H9 (cell line): ENCODE results near the gene RSPO3. TPM values are rescaled to one million over a fixed set of nuclear protein-coding genes. Genes with fewer than 3 reads are reported as not detected.

Experiments used
- DNase-seq: peaks from one replicate; pipeline ENCODE4 v3.0.0-alpha.2; 2017
- H2AFZ ChIP-seq: one replicate; pipeline ENCODE4 v1.6.1; 2013; ENCODE audit warnings: mild to moderate bottlenecking, low read length, control low read depth, moderate library complexity
- H2AK5ac ChIP-seq: 2 replicates; pipeline ENCODE4 v1.6.1; 2013; ENCODE audit warnings: low read length, control low read depth, mixed read lengths; ENCODE audit not compliant: insufficient read length
- H2BK120ac ChIP-seq: one replicate; pipeline ENCODE4 v1.6.1; 2013; ENCODE audit warnings: low read depth, mild to moderate bottlenecking, low read length, control low read depth, inconsistent platforms; ENCODE audit not compliant: poor library complexity, severe bottlenecking
- H2BK12ac ChIP-seq: 2 replicates; pipeline ENCODE4 v1.6.1; 2013; ENCODE audit warnings: low read length, control low read depth, mixed read lengths, low read depth; ENCODE audit not compliant: insufficient read length
- H2BK15ac ChIP-seq: 2 replicates; pipeline ENCODE4 v1.6.1; 2013; ENCODE audit warnings: low read depth, low read length, control low read depth
- H2BK20ac ChIP-seq: one replicate; pipeline ENCODE4 v1.6.1; 2013; ENCODE audit warnings: low read depth, mild to moderate bottlenecking, low read length, control low read depth, inconsistent platforms; ENCODE audit not compliant: poor library complexity, severe bottlenecking
- H2BK5ac ChIP-seq: 2 replicates; pipeline ENCODE4 v1.6.1; 2013; ENCODE audit warnings: low read length, control low read depth, mixed read lengths; ENCODE audit not compliant: insufficient read length
- H3K14ac ChIP-seq: 2 replicates; pipeline ENCODE4 v1.6.1; 2013; ENCODE audit warnings: low read length, control low read depth; ENCODE audit not compliant: insufficient read depth
- H3K18ac ChIP-seq: 2 replicates; pipeline ENCODE4 v1.6.1; 2013; ENCODE audit warnings: low read depth, mild to moderate bottlenecking, mixed read lengths, low read length, control low read depth; ENCODE audit not compliant: insufficient read length
- H3K23ac ChIP-seq: 2 replicates; pipeline ENCODE4 v1.6.1; 2013; ENCODE audit warnings: low read length, control low read depth, mixed read lengths, low read depth; ENCODE audit not compliant: insufficient read length
- H3K23me2 ChIP-seq: 2 replicates; pipeline ENCODE4 v1.6.1; 2013; ENCODE audit warnings: low read depth, mild to moderate bottlenecking, mixed read lengths, low read length, control low read depth; ENCODE audit not compliant: insufficient read length, poor library complexity, severe bottlenecking
- H3K27ac ChIP-seq: 2 replicates; pipeline ENCODE4 v1.5.1; 2013; ENCODE audit warnings: low read length, control low read depth, mixed read lengths, low read depth; ENCODE audit not compliant: insufficient read length
- H3K27me3 ChIP-seq: 2 replicates; pipeline ENCODE4 v1.6.1; 2013; ENCODE audit warnings: low read length, control low read depth, inconsistent platforms; ENCODE audit not compliant: insufficient read depth
- H3K4ac ChIP-seq: 2 replicates; pipeline ENCODE4 v1.6.1; 2013; ENCODE audit warnings: low read depth, mild to moderate bottlenecking, control low read depth, inconsistent platforms, low read length, moderate library complexity
- H3K4me1 ChIP-seq: 2 replicates; pipeline ENCODE4 v1.6.1; 2013; ENCODE audit warnings: low read length, control low read depth, inconsistent platforms; ENCODE audit not compliant: insufficient read depth
- H3K4me2 ChIP-seq: 2 replicates; pipeline ENCODE4 v1.6.1; 2013; ENCODE audit warnings: low read length, control low read depth, mixed read lengths; ENCODE audit not compliant: insufficient read length, insufficient read depth
- H3K56ac ChIP-seq: 2 replicates; pipeline ENCODE4 v1.6.1; 2013; ENCODE audit warnings: low read depth, mild to moderate bottlenecking, mixed read lengths, low read length, control low read depth; ENCODE audit not compliant: insufficient read length
- H3K79me1 ChIP-seq: 2 replicates; pipeline ENCODE4 v1.6.1; 2013; ENCODE audit warnings: low read depth, mild to moderate bottlenecking, moderate library complexity, low read length, control low read depth, inconsistent platforms; ENCODE audit not compliant: insufficient read depth, poor library complexity, severe bottlenecking
- H3K79me2 ChIP-seq: 2 replicates; pipeline ENCODE4 v1.6.1; 2013; ENCODE audit warnings: low read length, control low read depth, inconsistent platforms; ENCODE audit not compliant: insufficient read depth
- H3K9ac ChIP-seq: 2 replicates; pipeline ENCODE4 v1.6.1; 2013; ENCODE audit warnings: low read length, control low read depth, mixed read lengths; ENCODE audit not compliant: insufficient read length; ENCODE audit errors: extremely low read depth
- H3K9me3 ChIP-seq: one replicate; pipeline ENCODE4 v1.6.1; 2013; ENCODE audit warnings: low read depth, low read length, inconsistent platforms; ENCODE audit not compliant: control insufficient read depth
- H3T11ph ChIP-seq: one replicate; pipeline ENCODE4 v1.6.1; 2013; ENCODE audit warnings: mild to moderate bottlenecking, low read length, control low read depth, inconsistent platforms
- H4K20me1 ChIP-seq: one replicate; pipeline ENCODE4 v1.6.1; 2013; ENCODE audit not compliant: control insufficient read depth, insufficient read length, insufficient read depth
- H4K5ac ChIP-seq: 2 replicates; pipeline ENCODE4 v1.6.1; 2013; ENCODE audit warnings: low read depth, mild to moderate bottlenecking, mixed read lengths, low read length, control low read depth; ENCODE audit not compliant: insufficient read length
- H4K8ac ChIP-seq: replicated peaks from 2 replicates; pipeline ENCODE4 v1.6.1; 2013; ENCODE audit warnings: low read length, control low read depth, mixed read lengths, low read depth; ENCODE audit not compliant: insufficient read length
- H4K91ac ChIP-seq: 2 replicates; pipeline ENCODE4 v1.6.1; 2013; ENCODE audit warnings: low read depth, mild to moderate bottlenecking, moderate library complexity, mixed read lengths, low read length, control low read depth; ENCODE audit not compliant: insufficient read length
- H3K27ac Mint-ChIP-seq, 3 experiments: 2 replicates in 2 of 3; 3 replicates in 1 of 3; pipeline ENCODE4 v1.8.0; 2020 to 2021; ENCODE audit warnings: mixed read lengths in 3 of 3, mild to moderate bottlenecking in 1 of 3, moderate library complexity in 1 of 3
- H3K27me3 Mint-ChIP-seq: 2 replicates; pipeline ENCODE4 v1.8.0; 2021; ENCODE audit warnings: low read depth, mild to moderate bottlenecking, moderate library complexity, mixed read lengths
- H3K36me3 Mint-ChIP-seq, 3 experiments: 2 replicates in 2 of 3; 3 replicates in 1 of 3; pipeline ENCODE4 v1.8.0; 2020 to 2021; ENCODE audit warnings: low read depth in 3 of 3, mixed read lengths in 3 of 3; ENCODE audit not compliant: insufficient read depth in 1 of 3
- H3K4me1 Mint-ChIP-seq, 2 experiments: 2 replicates each; pipeline ENCODE4 v1.8.0; 2020; ENCODE audit warnings: mixed read lengths in 2 of 2
- H3K4me3 Mint-ChIP-seq, 2 experiments: 2 replicates in 1 of 2; 3 replicates in 1 of 2; pipeline ENCODE4 v1.8.0; 2020 to 2021; ENCODE audit warnings: mild to moderate bottlenecking in 2 of 2, mixed read lengths in 2 of 2, moderate library complexity in 1 of 2
- H3K9me3 Mint-ChIP-seq, 2 experiments: 2 replicates in 1 of 2; 3 replicates in 1 of 2; pipeline ENCODE4 v1.8.0; 2020; ENCODE audit warnings: mild to moderate bottlenecking in 2 of 2, mixed read lengths in 2 of 2, moderate library complexity in 1 of 2
- CTCF ChIP-seq: fragments of 200-600 bp; sonication (generic); conservative IDR thresholded peaks from 3 replicates; pipeline ENCODE4 v1.8.0; 2021; ENCODE audit warnings: antibody characterized with exemption, mild to moderate bottlenecking
- WGBS: extraction: QIAGEN DNeasy Blood & Tissue Kit; methylation state at CpG from one replicate; pipeline ENCODE4 v1.1.7; 2013; ENCODE audit warnings: missing lambda C conversion rate, low lambda C conversion rate, mixed read lengths; ENCODE audit not compliant: insufficient read length; ENCODE audit errors: extremely low coverage; 5-methylcytosine and 5-hydroxymethylcytosine counted together
- total RNA-seq: library from RNA; stranded (reverse); gene quantifications from 2 replicates; pipeline ENCODE4 v1.2.1, GENCODE V29; 2021

The RSPO3 gene
- total RNA-seq, 1 experiment from 2014 or later = not detected

DNA sequence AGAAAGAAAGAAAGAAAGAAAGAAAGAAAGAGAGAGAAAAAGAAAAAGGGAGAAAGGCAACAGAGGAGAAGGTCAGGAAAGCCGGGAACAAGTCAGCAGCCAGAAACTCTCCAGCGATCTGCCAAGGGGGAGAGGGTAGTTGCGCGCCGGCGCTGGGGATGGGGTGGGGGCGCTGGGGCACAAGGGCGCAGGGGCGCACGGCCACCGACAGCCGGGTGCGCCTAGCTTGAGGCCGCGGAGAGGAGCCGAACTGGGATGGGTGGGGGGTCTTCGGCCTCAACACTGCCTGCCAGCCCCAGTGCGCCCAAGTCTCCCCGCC, 533 bp upstream of the RSPO3 start:
- H2BK5ac ChIP-seq = no peak overlapping the region
- H3K4me3 Mint-ChIP-seq = peak overlapping the region; percentile 67 to 79
- no peak for DNase-seq
- H3K79me2 ChIP-seq = no peaks in the 10 kb centered on the region
- H4K8ac ChIP-seq = no peak overlapping the region
- H3K36me3 Mint-ChIP-seq = no peaks in the 10 kb centered on the region; a peak in 1 of 7 replicates
- no peaks in the 10 kb centered on the region for H3K79me1 ChIP-seq
- no peak overlapping the region for H2AFZ ChIP-seq
- H3K27me3 Mint-ChIP-seq = peaks cover 81% of the 10 kb centered on the region
- H3T11ph ChIP-seq = no peak overlapping the region
- H3K9ac ChIP-seq = no peak overlapping the region
- H3K4me1 Mint-ChIP-seq = peaks cover 13 to 28% of the 10 kb centered on the region in 2 experiments
- no peak overlapping the region for H2BK15ac ChIP-seq
- H3K23me2 ChIP-seq = peaks cover 23% of the 10 kb centered on the region
- no peak overlapping the region for H4K5ac ChIP-seq
- H4K20me1 ChIP-seq = no peaks in the 10 kb centered on the region
- H2BK20ac ChIP-seq = no peak overlapping the region
- H2AK5ac ChIP-seq = no peak overlapping the region
- H3K14ac ChIP-seq = 0 out of 2 replicates have a peak overlapping the region, but pooled peaks have one; percentile 36
- no peak overlapping the region for H3K27ac ChIP-seq
- H4K91ac ChIP-seq = no peak overlapping the region
- no peaks in the 10 kb centered on the region for H3K9me3 ChIP-seq
- H3K56ac ChIP-seq = no peak overlapping the region
- no peak overlapping the region for H3K23ac ChIP-seq
- H3K27me3 ChIP-seq = peaks cover 32% of the 10 kb centered on the region
- no CpG with 5 or more reads among the region's 19 CpGs for WGBS
- H2BK120ac ChIP-seq = no peak overlapping the region
- no peak for TF ChIP-seq CTCF
- no peak overlapping the region for H3K27ac Mint-ChIP-seq
- no peak overlapping the region for H3K18ac ChIP-seq
- H3K4me1 ChIP-seq = no peaks in the 10 kb centered on the region
- H3K4me2 ChIP-seq = peak overlapping the region; percentile 94
- H3K4ac ChIP-seq = no peak overlapping the region
- no peak overlapping the region for H2BK12ac ChIP-seq
- H3K9me3 Mint-ChIP-seq = no peaks in the 10 kb centered on the region; a peak in 1 of 5 replicates
